ENCODE results near the gene MYO10. TPM values are rescaled to one million over a fixed set of nuclear protein-coding genes. Genes with fewer than 3 reads are reported as not detected.

MYO10 gene
- total and polyA plus RNA-seq, 2 experiments from 2014 or later, result 119 to 276 TPM

- TF ChIP-seq ZNF462 (CRISPR knock-in tag; IDR thresholded peaks at IDR 0.05), result no peak
- TF ChIP-seq CTCF (conservative IDR thresholded peaks at IDR 0.05; ENCODE audit: low read depth in 2 of 2), result no peak
- no peak for TF ChIP-seq CREB1 (CRISPR knock-in tag; IDR thresholded peaks at IDR 0.05; ENCODE audit: low read depth)
- no peak for TF ChIP-seq ETS1 (IDR thresholded peaks at IDR 0.05)
- TF ChIP-seq JUNB (IDR thresholded peaks at IDR 0.05; ENCODE audit: unreplicated experiment), result no peak
- TF ChIP-seq NANOG (IDR thresholded peaks at IDR 0.05; ENCODE audit: borderline replicate concordance), result no peak
- TF ChIP-seq EZH2phosphoT487 (IDR thresholded peaks at IDR 0.05; ENCODE audit: unreplicated experiment), result no peak
- no peak for TF ChIP-seq EZH2 (IDR thresholded peaks at IDR 0.05; ENCODE audit: low read depth, unreplicated experiment)
Observed at GRCh38 chr5:16849775-16850174, 86.3 kb downstream of the MYO10 start (continued).

Data from GM23338 (cell line).